Hippocampal formation (tissue), 2 donors: ENCODE measurements around the gene NTRK3.

ENCODE experiments used
- DNase-seq, 2 donors: peaks; one replicate each; lab custom pipeline; 2025; lab: John Stamatoyannopoulos, UW

Gene NTRK3

GRCh38 chr15:88179562-88179961 lies 77.0 kb downstream of the NTRK3 start:
- DNase-seq: no peak

GRCh38 chr15:88178631-88179030 lies 77.9 kb downstream of the NTRK3 start:
- DNase-seq: no peak

- DNase-seq: no peak
Observed at GRCh38 chr15:88177451-88177850, 79.1 kb downstream of the NTRK3 start.

GRCh38 chr15:88174571-88174970 lies 82.0 kb downstream of the NTRK3 start:
- no peak for DNase-seq

GRCh38 chr15:88166082-88166993 lies 90.2 kb downstream of the NTRK3 start:
- DNase-seq: no peak

- no peak for DNase-seq
Observed at GRCh38 chr15:88161636-88162035, 94.9 kb downstream of the NTRK3 start.

GRCh38 chr15:88155310-88155709 lies 101.2 kb downstream of the NTRK3 start:
- no peak for DNase-seq

GRCh38 chr15:88152672-88153071 lies 103.9 kb downstream of the NTRK3 start:
- no peak for DNase-seq

GRCh38 chr15:88147760-88148159 lies 108.8 kb downstream of the NTRK3 start:
- DNase-seq: no peak

GRCh38 chr15:88144921-88145653 lies 111.5 kb downstream of the NTRK3 start:
- DNase-seq: no peak

GRCh38 chr15:88142121-88142520 lies 114.4 kb downstream of the NTRK3 start:
- DNase-seq: no peak

- DNase-seq: no peak
Observed at GRCh38 chr15:88141269-88141889, 115.2 kb downstream of the NTRK3 start.

GRCh38 chr15:88140398-88140797 lies 116.1 kb downstream of the NTRK3 start:
- DNase-seq: no peak

- DNase-seq: no peak
Observed at GRCh38 chr15:88139936-88140335, 116.6 kb downstream of the NTRK3 start.

GRCh38 chr15:88133795-88134194 lies 122.7 kb downstream of the NTRK3 start:
- DNase-seq: no peak

- no peak for DNase-seq
Observed at GRCh38 chr15:88132499-88132898, 124.0 kb downstream of the NTRK3 start.

GRCh38 chr15:88131937-88132336 lies 124.6 kb downstream of the NTRK3 start:
- no peak for DNase-seq

- no peak for DNase-seq
Observed at GRCh38 chr15:88127432-88127790, 129.1 kb downstream of the NTRK3 start.

GRCh38 chr15:88126695-88127431 lies 129.7 kb downstream of the NTRK3 start:
- no peak for DNase-seq

GRCh38 chr15:88125576-88125975 lies 131.0 kb downstream of the NTRK3 start:
- no peak for DNase-seq

GRCh38 chr15:88124199-88124598 lies 132.3 kb downstream of the NTRK3 start:
- DNase-seq: no peak

- no peak for DNase-seq
Observed at GRCh38 chr15:88121968-88122530, 134.5 kb downstream of the NTRK3 start.
